NCI-H1105 treated with DMSO at 0.1 percent for 48 hours (cell line): ENCODE measurements around the gene RBM5.

Experiments used
- DNase-seq: peaks from one replicate; lab custom pipeline; 2025; lab: John Stamatoyannopoulos, UW

RBM5 gene

DNA sequence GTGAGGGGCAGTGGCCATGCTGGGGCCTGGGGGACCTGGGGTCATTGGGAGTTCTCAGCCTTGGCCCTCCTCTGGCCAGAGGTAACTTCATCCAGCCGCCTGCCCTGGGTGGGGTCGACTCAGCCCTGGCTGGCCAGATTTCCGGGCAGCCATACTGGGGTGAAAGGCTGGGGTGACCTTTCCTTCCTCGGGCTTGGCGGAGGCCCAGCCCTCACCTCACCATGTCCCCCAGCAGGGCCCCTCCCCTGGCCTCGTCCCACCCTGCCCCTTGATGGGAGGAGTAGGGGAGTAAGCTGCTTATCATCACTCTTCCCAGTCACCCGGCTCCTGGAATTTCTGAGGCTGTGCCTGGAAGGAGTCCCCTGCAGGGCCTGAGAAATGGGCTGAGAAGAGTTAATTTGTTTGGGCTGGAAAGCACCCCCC lies 71.9 kb downstream of the RBM5 start:
- no peak for DNase-seq

DNA sequence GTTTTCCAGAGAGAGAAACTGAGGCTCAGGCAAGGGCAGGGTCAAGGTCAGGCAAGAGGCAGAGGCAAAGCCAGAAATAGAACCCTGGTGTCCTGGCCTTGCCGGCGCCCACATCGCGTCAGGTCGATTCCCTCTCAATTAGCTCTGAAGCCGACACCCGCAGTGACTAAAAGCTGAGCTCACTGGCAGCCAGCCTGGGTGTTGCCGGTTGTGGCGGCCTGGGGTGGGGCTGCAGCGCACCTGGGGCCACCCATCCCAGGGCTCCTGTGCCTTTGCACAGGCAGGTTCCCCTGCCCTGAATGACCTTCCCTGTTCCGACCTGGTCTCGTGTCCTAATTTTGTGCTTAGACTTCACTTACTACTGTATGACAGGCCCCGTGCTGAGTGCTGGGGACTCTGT lies 72.6 kb downstream of the RBM5 start:
- no peak for DNase-seq

DNA sequence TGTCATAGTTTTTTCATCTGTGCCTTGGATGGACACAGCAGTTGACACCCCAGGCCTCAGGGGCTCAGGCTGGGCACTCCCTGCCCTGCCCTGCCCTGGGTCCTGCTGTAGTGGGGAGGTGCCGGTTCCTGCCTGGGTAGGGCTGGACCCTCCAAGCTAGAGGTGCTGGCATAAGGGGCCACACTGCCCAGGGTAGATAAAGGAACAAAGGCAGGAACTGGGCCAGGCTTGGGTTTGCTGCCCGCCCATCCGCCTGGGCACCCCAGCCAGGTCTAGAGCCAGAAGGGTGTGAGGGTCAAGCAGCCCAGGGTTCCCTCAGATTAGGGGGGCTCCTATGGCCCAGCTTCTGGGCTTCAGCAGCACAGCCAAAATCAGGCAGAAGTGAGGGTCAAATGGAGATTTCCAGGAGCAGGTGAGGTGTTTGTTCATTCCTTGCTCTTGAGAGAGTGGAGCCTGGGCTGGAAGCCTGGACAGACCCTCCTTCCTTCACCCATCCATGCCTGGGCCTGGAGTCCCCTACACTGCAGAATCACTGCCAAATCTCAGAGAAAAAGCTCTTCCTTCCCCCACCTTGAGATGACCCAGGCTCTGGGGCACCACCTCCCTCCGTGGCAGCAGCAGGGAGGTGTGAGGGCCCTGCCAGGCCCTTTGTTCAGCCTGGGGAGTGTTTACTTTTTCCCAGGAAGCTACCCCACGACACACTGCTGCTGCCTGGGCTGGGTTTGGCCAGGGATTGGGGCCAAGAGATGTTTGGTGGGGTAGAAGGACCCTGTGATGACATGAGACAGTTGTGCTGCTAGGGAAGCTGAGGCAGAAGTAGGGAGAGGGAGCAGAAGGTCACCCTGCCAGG lies 73.5 kb downstream of the RBM5 start:
- DNase-seq = no peak

DNA sequence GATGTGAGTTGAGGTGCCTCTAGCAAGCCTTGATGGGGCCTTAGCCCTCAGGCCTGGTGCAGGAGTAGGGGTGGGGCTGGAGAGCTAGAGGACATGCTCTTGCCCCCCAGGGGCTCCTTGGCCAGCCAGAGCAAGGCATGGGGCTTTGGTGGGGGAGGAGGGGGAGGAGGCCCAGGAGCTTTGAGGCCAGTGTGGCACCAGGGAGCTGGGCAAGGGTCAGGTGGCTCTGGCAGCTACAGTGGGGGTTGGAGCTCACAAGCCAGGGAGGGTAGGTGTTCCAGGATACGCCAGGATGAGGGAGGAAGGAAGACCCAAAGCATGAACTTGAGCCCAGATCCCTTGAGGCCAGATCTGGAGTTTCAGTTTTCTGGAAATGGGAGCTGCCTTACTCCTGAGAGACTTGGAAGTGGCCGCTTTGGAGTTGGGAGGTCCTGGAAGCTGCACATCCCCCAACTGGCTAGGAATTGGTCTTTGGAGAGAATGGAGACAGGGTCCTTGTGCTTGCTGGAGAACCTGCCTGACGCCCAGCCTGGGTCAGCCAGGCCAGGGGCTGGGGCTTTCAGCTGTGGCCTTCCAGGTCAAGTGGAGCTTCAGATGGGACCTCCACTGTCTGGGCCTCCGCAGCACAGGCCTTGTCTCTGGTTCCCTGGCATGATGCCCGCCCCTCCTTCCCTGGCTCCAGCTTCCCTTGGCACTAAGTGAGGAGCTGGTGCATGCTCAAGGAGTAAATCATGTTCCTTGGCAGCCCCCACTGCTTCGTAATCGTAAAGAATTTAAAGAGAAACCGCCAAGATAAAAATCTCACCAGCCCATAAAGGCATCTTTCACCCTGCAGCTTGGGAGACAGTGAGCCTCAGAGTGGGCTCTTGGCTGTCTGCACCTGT lies 75.1 kb downstream of the RBM5 start:
- DNase-seq = no peak

DNA sequence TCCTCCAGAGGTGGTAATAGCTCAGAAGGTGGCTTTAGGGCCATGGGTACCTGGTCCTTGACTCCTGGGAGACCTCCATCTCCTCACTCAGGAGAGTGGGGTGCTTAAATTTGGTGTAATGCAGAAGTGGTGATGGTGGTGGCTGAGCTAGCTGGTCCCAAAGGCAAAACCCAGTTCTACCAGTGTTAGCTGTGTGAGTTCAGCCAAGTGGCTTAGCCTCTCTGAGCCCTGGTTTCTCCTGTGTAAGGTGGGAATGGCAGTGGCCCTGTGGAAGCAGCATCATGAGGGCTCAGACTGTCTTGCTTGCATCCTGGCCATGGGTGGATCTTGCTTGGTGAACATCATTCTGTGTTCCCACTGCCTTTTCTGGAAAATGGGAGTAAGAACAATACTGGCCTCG lies 75.8 kb downstream of the RBM5 start:
- DNase-seq = no peak

DNA sequence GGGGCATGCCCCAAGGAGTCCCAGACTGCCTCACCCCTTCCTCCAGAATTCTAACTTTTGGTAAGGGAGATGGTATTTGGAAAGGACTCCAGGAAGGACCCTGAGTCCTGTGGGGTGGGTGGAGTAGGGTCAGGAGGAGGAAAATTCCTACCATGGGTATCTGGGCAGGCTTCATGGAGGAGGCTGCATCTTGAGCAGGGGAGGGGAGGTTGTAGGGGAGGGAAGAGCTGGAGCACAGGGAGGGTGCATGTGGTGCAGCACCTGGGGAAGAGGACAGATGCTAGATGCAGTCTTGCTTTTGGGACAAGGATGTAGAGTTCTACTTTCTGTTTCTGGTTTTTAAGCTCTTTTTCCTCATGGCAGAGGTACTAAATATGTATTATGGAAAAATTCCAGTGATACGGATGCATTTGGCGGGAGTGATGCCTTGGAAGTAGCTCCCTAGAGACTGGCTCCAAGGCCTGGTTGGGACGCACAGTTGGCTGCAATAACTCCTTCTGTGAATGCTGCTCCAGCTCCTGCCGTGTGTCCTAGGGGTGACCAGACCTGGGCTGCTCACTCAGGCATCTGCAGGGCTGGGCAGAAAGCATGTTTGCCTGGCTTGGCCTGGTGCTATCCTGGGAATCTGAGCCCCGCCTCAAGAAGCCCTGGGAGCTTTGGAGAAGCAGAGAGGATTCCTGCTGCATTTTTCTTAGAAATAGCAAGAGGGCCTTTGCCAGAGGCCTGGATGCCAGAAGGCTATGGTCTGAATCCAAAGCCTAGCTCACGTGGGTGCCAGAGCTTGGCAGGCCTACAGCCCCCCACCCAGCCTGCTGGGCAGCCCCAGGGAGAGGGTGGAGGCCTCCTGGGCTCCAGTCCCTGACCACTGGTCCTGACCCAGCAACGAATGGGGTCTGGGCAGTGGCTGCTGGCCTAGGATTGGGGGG lies 76.5 kb downstream of the RBM5 start:
- DNase-seq = no peak

DNA sequence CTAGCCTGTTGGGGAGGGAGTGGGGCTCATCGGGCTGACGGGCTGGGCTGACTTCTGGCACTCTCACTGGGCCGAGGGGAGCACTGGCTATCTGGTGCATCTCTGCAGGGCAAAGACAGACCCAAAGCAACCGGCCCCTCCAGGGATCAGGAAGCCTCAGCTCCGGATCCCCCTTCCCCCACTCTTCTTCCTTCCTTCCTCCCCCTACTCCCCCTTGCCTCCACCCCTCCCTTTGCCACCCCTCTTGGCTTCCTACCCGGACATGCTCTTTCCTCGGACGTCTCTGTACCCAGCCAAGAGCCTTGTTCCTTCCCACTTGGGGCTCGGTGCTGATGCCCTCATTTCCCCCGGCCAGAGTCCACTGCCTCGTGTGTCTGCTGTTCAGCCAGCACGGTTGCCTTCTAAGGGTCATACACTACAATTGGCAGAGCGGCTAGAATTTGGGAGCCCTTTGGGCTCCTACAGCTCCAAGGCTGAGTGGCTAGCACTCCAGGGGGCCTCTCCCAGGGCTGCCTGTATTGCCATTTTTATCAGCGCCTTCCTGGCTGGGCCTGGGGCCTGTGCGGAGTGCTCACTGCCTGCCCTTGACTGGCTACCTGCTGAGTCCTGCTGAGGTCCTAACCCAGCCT lies 77.3 kb downstream of the RBM5 start:
- DNase-seq = no peak

DNA sequence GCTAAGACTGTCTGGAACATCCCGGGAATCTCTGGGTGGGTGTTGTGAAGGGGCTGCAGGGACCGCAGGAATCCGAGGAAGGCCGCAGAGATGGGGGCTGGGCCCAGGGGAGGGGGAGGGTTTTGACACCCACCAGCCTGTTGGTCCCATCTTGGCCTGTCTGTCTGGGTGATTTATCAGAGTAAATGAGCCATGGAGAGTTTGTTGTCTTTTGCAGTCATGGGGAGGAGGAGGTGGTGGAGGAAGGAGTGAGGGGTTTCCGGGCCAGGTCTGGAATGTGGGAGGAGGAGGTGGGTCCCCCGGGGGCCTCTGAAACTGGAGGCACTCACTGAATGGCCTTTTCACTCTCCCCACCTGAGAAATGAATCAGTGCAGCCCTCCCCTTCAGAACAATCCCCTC lies 77.9 kb downstream of the RBM5 start:
- no peak for DNase-seq

DNA sequence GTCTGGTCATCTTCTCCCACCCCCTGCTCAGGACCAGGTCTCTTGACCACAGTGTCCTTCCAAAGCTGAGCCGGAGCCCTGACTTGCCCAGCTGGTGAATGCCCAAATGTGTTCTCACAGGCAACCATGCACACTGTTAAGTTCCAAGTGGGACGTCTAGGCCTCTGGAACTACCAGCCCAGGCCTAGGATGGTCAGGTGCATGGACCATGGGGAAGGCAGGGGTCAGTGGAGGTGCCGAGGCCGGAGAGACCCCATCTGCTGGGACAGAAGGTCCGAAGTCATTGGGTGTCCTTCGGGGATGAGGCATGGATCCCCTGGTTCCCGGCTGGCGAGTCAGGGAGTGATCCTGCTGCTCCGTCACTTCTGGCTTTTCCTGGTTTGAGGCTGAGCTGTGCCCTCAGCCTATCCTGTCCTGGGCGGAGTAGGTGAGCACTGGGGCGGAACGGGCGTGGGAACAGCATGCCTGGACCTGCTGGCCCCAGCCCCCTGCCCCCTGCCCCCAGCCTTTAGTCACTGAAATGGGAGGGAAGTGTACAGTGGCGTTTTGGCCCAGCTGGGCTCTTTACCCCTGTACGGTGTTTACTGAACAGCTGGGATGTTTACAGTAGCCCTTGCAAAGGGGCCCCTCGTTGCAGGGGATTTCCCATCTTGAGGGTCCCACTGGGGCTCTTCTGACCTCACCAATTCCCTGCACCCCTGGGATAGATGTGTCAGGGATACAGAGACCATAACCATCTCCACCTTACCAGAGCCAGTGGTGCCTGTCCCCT lies 78.5 kb downstream of the RBM5 start:
- DNase-seq = peak; percentile 5

DNA sequence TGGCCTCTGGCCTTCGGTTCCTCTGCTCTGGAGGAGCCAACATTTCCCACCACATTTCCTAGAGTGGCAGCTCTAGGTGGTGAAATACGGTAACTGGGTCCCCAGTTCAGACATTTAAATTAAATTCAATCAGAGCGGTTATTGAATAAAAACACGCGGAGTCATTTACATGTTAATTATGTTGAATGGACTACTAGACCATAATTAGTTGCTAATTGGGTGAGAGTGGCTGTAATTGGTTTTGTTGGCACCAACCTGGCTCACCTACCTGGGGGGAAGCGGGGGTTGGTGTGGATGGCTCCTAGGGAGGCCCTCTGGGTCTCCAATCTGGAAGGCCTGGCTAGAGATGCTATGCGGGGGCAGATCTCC lies 79.1 kb downstream of the RBM5 start:
- peak; percentile 30 for DNase-seq

DNA sequence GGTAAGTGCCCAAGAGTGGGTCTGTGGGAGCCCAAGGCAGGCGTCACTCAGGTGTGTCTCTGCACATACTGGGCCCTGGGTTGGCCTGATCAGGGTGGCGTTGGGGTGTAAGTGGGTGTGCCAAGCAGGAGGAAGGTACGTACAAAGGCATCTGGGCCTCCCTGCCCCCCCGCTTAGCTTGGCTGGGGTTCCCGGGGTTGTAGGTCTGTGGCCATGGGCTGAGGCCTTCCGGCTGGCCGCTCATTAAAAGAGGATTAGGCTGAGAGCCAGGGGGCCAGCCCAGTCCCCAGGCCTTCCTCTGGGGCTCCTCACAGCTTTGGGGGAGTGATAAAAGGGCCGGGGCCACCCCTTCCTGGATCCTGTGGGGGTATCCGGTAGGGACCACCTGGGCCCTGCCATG lies 79.7 kb downstream of the RBM5 start:
- DNase-seq = no peak
